IMR-90 (cell line): ENCODE measurements around the gene PGD. TPM values are rescaled to one million over a fixed set of nuclear protein-coding genes. Genes with fewer than 3 reads are reported as not detected.
A peak's percentile ranks its signal among the peaks of the same experiment; 100 is the strongest.

Experiments
- ATAC-seq: fragments of 200-7000 bp; cut with Tn5 transposase; 2 replicates; pipeline ENCODE4 v1.9.1; 2020; ENCODE audit warnings: low read depth, mild to moderate bottlenecking, moderate library complexity
- BruUV-seq: library from RNA; stranded (reverse); fragments of 400-500 nt; replicated peaks from 2 replicates; lab custom pipeline; 2021; lab: Mats Ljungman, UMichigan
- CTCF ChIA-PET: fragments of 300-600 bp; formaldehyde crosslinking; extraction: SDS; loops from one replicate; lab custom pipeline; 2021; ENCODE audit warnings: antibody characterized with exemption; lab: Yijun Ruan, JAX
- POLR2A ChIA-PET: fragments of 300-600 bp; sonication (Branson Sonifier 250); formaldehyde crosslinking; loops from one replicate; lab custom pipeline; 2022; ENCODE audit warnings: antibody characterized with exemption; ENCODE audit not compliant: unreplicated experiment; lab: Charles Lee
- DNase-seq: peaks from one replicate; pipeline ENCODE4 v3.0.0; 2013
- H2AFZ ChIP-seq: replicated peaks from 2 replicates; pipeline ENCODE3; 2013; ENCODE audit warnings: low read length, mild to moderate bottlenecking; ENCODE audit not compliant: poor library complexity
- H2AK5ac ChIP-seq: 2 replicates; pipeline ENCODE4 v1.6.1; 2013; ENCODE audit warnings: low read depth, low read length, inconsistent platforms
- H2AK9ac ChIP-seq: replicated peaks from 2 replicates; pipeline ENCODE3; 2013; ENCODE audit warnings: mild to moderate bottlenecking, low read depth, low read length, moderate library complexity; ENCODE audit not compliant: poor library complexity
- H2BK120ac ChIP-seq: 2 replicates; pipeline ENCODE4 v1.6.1; 2013; ENCODE audit warnings: low read depth, low read length, inconsistent platforms
- H2BK15ac ChIP-seq: 3 replicates; pipeline ENCODE4 v1.6.1; 2013; ENCODE audit warnings: low read depth, low read length, inconsistent platforms
- H2BK20ac ChIP-seq: 2 replicates; pipeline ENCODE4 v1.6.1; 2013; ENCODE audit warnings: low read depth, mild to moderate bottlenecking, inconsistent platforms, low read length, moderate library complexity
- H2BK5ac ChIP-seq: 2 replicates; pipeline ENCODE4 v1.6.1; 2013; ENCODE audit warnings: mild to moderate bottlenecking, low read depth, low read length, inconsistent platforms; ENCODE audit not compliant: poor library complexity, severe bottlenecking
- H3K14ac ChIP-seq: replicated peaks from 2 replicates; pipeline ENCODE4 v1.6.1; 2013; ENCODE audit warnings: low read depth, low read length, inconsistent platforms
- H3K18ac ChIP-seq: 2 replicates; pipeline ENCODE4 v1.6.1; 2013; ENCODE audit warnings: low read depth, low read length, control low read depth
- H3K23ac ChIP-seq: 2 replicates; pipeline ENCODE4 v1.6.1; 2013; ENCODE audit warnings: low read depth, low read length, inconsistent platforms
- H3K27ac ChIP-seq: 2 replicates; pipeline ENCODE4 v1.5.1; 2013; ENCODE audit warnings: mild to moderate bottlenecking, control low read depth, low read length; ENCODE audit not compliant: insufficient read depth
- H3K27me3 ChIP-seq: 2 replicates; pipeline ENCODE4 v1.6.1; 2013; ENCODE audit warnings: low read length; ENCODE audit not compliant: control insufficient read depth, insufficient read depth
- H3K36me3 ChIP-seq: 2 replicates; pipeline ENCODE4 v1.6.1; 2013; ENCODE audit warnings: low read length, mixed read lengths; ENCODE audit not compliant: control insufficient read depth, insufficient read depth
- H3K4ac ChIP-seq: 2 replicates; pipeline ENCODE4 v1.6.1; 2013; ENCODE audit warnings: low read depth, low read length, inconsistent platforms
- H3K4me1 ChIP-seq: 2 replicates; pipeline ENCODE4 v1.6.1; 2013; ENCODE audit warnings: low read length, mixed read lengths; ENCODE audit not compliant: control insufficient read depth, insufficient read depth
- H3K4me2 ChIP-seq: 2 replicates; pipeline ENCODE4 v1.6.1; 2013; ENCODE audit warnings: low read depth, mild to moderate bottlenecking, control low read depth, low read length, moderate library complexity
- H3K4me3 ChIP-seq: 2 replicates; pipeline ENCODE4 v1.5.1; 2013; ENCODE audit warnings: low read depth, mild to moderate bottlenecking, control low read depth, low read length, moderate library complexity; ENCODE audit not compliant: insufficient read depth
- H3K56ac ChIP-seq: 2 replicates; pipeline ENCODE4 v1.6.1; 2013; ENCODE audit warnings: low read length, inconsistent platforms; ENCODE audit not compliant: insufficient read depth; ENCODE audit errors: extremely low read depth
- H3K79me1 ChIP-seq, 2 experiments: 2 replicates each; pipeline ENCODE4 v1.6.1; 2013; ENCODE audit warnings: low read length in 2 of 2, inconsistent platforms in 1 of 2, low read depth in 1 of 2
- H3K9ac ChIP-seq: 2 replicates; pipeline ENCODE4 v1.6.1; 2013; ENCODE audit warnings: low read depth, low read length, control low read depth
- H3K9me1 ChIP-seq: 2 replicates; pipeline ENCODE4 v1.6.1; 2013; ENCODE audit warnings: low read length, inconsistent platforms; ENCODE audit not compliant: insufficient read depth
- H3K9me3 ChIP-seq: 2 replicates; pipeline ENCODE4 v1.6.1; 2013; ENCODE audit warnings: low read length; ENCODE audit not compliant: control insufficient read depth, insufficient read depth
- H4K20me1 ChIP-seq: 2 replicates; pipeline ENCODE4 v1.6.1; 2013; ENCODE audit warnings: low read length, inconsistent platforms; ENCODE audit not compliant: insufficient read depth
- H4K5ac ChIP-seq: 2 replicates; pipeline ENCODE4 v1.6.1; 2013; ENCODE audit warnings: mild to moderate bottlenecking, low read depth, low read length, control low read depth
- H4K8ac ChIP-seq, 2 experiments: 2 replicates each; pipeline ENCODE4 v1.6.1; 2013; ENCODE audit warnings: low read depth in 2 of 2, low read length in 2 of 2, control low read depth in 1 of 2, inconsistent platforms in 1 of 2
- H4K91ac ChIP-seq: 2 replicates; pipeline ENCODE4 v1.6.1; 2013; ENCODE audit warnings: low read depth, low read length, inconsistent platforms; ENCODE audit not compliant: insufficient read depth
- BHLHE40 ChIP-seq: fragments of 150-350 bp; IDR thresholded peaks from 2 replicates; pipeline ENCODE4 v1.6.1; 2016; ENCODE audit warnings: mild to moderate bottlenecking, low read depth, low read length
- CEBPB ChIP-seq: IDR thresholded peaks from 2 replicates; pipeline ENCODE4 v1.6.1; 2012; ENCODE audit warnings: low read depth, low read length, improper control_type of control experiment
- CHD1 ChIP-seq: IDR thresholded peaks from 2 replicates; pipeline ENCODE4 v1.6.1; 2012; ENCODE audit warnings: low read depth, low read length, improper control_type of control experiment
- FOS ChIP-seq: fragments of 150-350 bp; IDR thresholded peaks from 2 replicates; pipeline ENCODE4 v1.6.1; 2016; ENCODE audit warnings: low read depth, low read length
- MAFK ChIP-seq: IDR thresholded peaks from 2 replicates; pipeline ENCODE4 v1.6.1; 2012; ENCODE audit warnings: low read depth, low read length, improper control_type of control experiment
- MAZ ChIP-seq: IDR thresholded peaks from 2 replicates; pipeline ENCODE4 v1.6.1; 2012; ENCODE audit warnings: low read depth, mild to moderate bottlenecking, low read length, improper control_type of control experiment, moderate library complexity, borderline replicate concordance
- MXI1 ChIP-seq: IDR thresholded peaks from 2 replicates; pipeline ENCODE4 v1.6.1; 2012; ENCODE audit warnings: low read depth, mild to moderate bottlenecking, low read length, moderate library complexity, borderline replicate concordance
- NFE2L2 ChIP-seq: fragments of 150-350 bp; IDR thresholded peaks from 2 replicates; pipeline ENCODE4 v1.6.1; 2016; ENCODE audit warnings: low read depth, mild to moderate bottlenecking, low read length
- POLR2A ChIP-seq: IDR thresholded peaks from 2 replicates; pipeline ENCODE4 v1.6.1; 2012; ENCODE audit warnings: mild to moderate bottlenecking, low read depth, low read length
- RAD21 ChIP-seq: IDR thresholded peaks from 2 replicates; pipeline ENCODE4 v1.6.1; 2012; ENCODE audit warnings: low read length, improper control_type of control experiment
- RCOR1 ChIP-seq: IDR thresholded peaks from 2 replicates; pipeline ENCODE4 v1.6.1; 2012; ENCODE audit warnings: mild to moderate bottlenecking, low read length, improper control_type of control experiment; ENCODE audit not compliant: insufficient replicate concordance
- RFX5 ChIP-seq: IDR thresholded peaks from 2 replicates; pipeline ENCODE4 v1.8.0; 2012; ENCODE audit warnings: low read depth, mild to moderate bottlenecking, low read length, moderate library complexity
- SMC3 ChIP-seq: fragments of 150-350 bp; IDR thresholded peaks from 2 replicates; pipeline ENCODE4 v1.6.1; 2016; ENCODE audit warnings: low read depth, mild to moderate bottlenecking, antibody characterized with exemption, low read length, moderate library complexity
- WGBS, 2 experiments: methylation state at CpG; one replicate each; pipeline versions ENCODE4 v1.1.5 to v1.1.7; 2013; ENCODE audit warnings: missing lambda C conversion rate in 2 of 2; ENCODE audit not compliant: insufficient read length in 1 of 2; ENCODE audit errors: extremely low coverage in 2 of 2; 5-methylcytosine and 5-hydroxymethylcytosine counted together
- dilution Hi-C: fragments of 300-500 bp; cut with HindIII; formaldehyde crosslinking; loops from one replicate; pipeline ENCODE4 v1.14.3; 2018; ENCODE audit warnings: low sequenced_read_pairs; ENCODE audit not compliant: unreplicated experiment
- in situ Hi-C: fragments of 300-500 bp; cut with MboI; formaldehyde crosslinking; loops from 3 replicates; pipeline ENCODE4 v1.14.3; 2019; ENCODE audit warnings: low sequenced_read_pairs, inconsistent platforms, mixed read lengths
- intact Hi-C: fragments of 100-400 bp; cut with micrococcal nuclease; formaldehyde crosslinking; loops from 2 replicates; pipeline ENCODE4 v1.10.0; 2022
- polyA plus RNA-seq, 3 experiments: library from polyadenylated mRNA; depleted of rRNA; stranded (reverse); fragments of >200 nt; gene quantifications; 2 replicates each; pipeline ENCODE4 v1.2.3, GENCODE V29; 2012; ENCODE audit warnings: low replicate concordance in 1 of 3
- total RNA-seq: library from RNA; depleted of rRNA; stranded (reverse); fragments of >200 nt; gene quantifications from 2 replicates; pipeline ENCODE4 v1.2.3, GENCODE V29; 2012
- TF ChIP-seq, protein P1 (sequence below): conservative IDR thresholded peaks from 2 replicates; pipeline ENCODE4 v1.5.1; 2012; ENCODE audit warnings: mild to moderate bottlenecking, low read depth, low read length, improper control_type of control experiment
- TF ChIP-seq, protein P2 (sequence below): fragments of 150-350 bp; IDR thresholded peaks from 2 replicates; pipeline ENCODE4 v1.6.1; 2016; ENCODE audit warnings: low read depth, mild to moderate bottlenecking, low read length, moderate library complexity, borderline replicate concordance

Gene PGD
- total and polyA plus RNA-seq, 2 of the 4 experiments (the other 2 are of a cell fraction), result 118 to 216 TPM

DNA sequence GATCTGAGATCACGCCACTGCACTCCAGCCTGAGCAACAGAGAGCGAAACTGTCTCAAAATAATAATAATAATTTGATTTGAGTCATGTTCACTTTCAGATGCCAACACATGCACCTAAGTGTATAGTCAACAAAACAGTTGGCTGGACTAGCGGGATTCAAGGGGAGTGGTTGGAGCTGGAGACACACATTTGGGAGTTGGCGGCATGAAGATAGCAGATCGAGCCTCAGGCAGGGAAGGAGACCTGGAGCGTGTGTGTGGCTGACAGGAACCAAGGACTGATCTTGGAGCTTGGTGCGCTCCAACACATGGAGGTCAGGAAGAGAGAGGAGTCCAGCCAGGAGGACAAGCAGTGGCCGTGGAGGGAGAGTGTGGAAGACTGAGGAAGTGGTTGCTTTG, 14.6 kb upstream of the PGD start:
- H3K27ac ChIP-seq, result no peak overlapping the region
- H2AFZ ChIP-seq, result no peak overlapping the region
- no peak overlapping the region for H4K5ac ChIP-seq
- no peak overlapping the region for H3K18ac ChIP-seq
- H3K4me2 ChIP-seq, result no peak overlapping the region
- no peaks in the 10 kb centered on the region for H3K9me3 ChIP-seq
- H3K79me1 ChIP-seq, result 0 out of 4 replicates have a peak, but pooled peaks cover 0 to 9% of the 10 kb centered on the region in 2 experiments
- 96% methylated on average over 3 of the region's 8 CpGs; no CpG with 5 or more reads in 1 of the 2 experiments for WGBS, 2 experiments
- dilution Hi-C loops (no loop called here), in situ Hi-C loops (no loop called here), intact Hi-C loops (no loop called here)
- H2AK9ac ChIP-seq, result no peak overlapping the region
- H3K4me1 ChIP-seq, result peaks cover 15% of the 10 kb centered on the region
- no TSS peak for BruUV-seq
- no peak overlapping the region for H3K4ac ChIP-seq
- no peak overlapping the region for H4K8ac ChIP-seq
- H2BK120ac ChIP-seq, result no peak overlapping the region
- no peak for DNase-seq
- H4K20me1 ChIP-seq, result no peaks in the 10 kb centered on the region
- no peak overlapping the region for H2BK5ac ChIP-seq
- H3K4me3 ChIP-seq, result no peak overlapping the region
- H3K56ac ChIP-seq, result no peak overlapping the region
- H3K27me3 ChIP-seq, result no peaks in the 10 kb centered on the region
- H4K91ac ChIP-seq, result no peak overlapping the region
- no peak overlapping the region for H3K9ac ChIP-seq
- ATAC-seq, result no peak
- H2BK20ac ChIP-seq, result no peak overlapping the region
- ChIA-PET POLR2A (no interaction called here), CTCF (interaction anchor here (0.6 to 0.7 kb wide), 2 partner anchors 31 to 565 kb away, joined by 4 read pairs; no protein-coding TSS in a partner anchor)
- H3K9me1 ChIP-seq, result peaks cover 14% of the 10 kb centered on the region
- H3K14ac ChIP-seq, result no peak overlapping the region
- TF ChIP-seq, protein P1, sequence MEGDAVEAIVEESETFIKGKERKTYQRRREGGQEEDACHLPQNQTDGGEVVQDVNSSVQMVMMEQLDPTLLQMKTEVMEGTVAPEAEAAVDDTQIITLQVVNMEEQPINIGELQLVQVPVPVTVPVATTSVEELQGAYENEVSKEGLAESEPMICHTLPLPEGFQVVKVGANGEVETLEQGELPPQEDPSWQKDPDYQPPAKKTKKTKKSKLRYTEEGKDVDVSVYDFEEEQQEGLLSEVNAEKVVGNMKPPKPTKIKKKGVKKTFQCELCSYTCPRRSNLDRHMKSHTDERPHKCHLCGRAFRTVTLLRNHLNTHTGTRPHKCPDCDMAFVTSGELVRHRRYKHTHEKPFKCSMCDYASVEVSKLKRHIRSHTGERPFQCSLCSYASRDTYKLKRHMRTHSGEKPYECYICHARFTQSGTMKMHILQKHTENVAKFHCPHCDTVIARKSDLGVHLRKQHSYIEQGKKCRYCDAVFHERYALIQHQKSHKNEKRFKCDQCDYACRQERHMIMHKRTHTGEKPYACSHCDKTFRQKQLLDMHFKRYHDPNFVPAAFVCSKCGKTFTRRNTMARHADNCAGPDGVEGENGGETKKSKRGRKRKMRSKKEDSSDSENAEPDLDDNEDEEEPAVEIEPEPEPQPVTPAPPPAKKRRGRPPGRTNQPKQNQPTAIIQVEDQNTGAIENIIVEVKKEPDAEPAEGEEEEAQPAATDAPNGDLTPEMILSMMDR, result no peak
- TF ChIP-seq POLR2A (no peak), CEBPB (no peak), RFX5 (no peak), MAZ (no peak), MXI1 (no peak), SMC3 (no peak), FOS (no peak), RCOR1 (no peak), RAD21 (no peak), MAFK (no peak), BHLHE40 (no peak), CHD1 (no peak), NFE2L2 (no peak)
- TF ChIP-seq, protein P2, sequence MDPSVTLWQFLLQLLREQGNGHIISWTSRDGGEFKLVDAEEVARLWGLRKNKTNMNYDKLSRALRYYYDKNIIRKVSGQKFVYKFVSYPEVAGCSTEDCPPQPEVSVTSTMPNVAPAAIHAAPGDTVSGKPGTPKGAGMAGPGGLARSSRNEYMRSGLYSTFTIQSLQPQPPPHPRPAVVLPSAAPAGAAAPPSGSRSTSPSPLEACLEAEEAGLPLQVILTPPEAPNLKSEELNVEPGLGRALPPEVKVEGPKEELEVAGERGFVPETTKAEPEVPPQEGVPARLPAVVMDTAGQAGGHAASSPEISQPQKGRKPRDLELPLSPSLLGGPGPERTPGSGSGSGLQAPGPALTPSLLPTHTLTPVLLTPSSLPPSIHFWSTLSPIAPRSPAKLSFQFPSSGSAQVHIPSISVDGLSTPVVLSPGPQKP, result no peak
- no peak overlapping the region for H3K23ac ChIP-seq
- 0 out of 2 replicates have a peak, but pooled peaks cover under 1% of the 10 kb centered on the region for H3K36me3 ChIP-seq
- no peak overlapping the region for H2BK15ac ChIP-seq
- peak overlapping the region; percentile 13; the same call in 1 of the 2 replicates for H2AK5ac ChIP-seq
